NB4 (cell line): Measurements from ENCODE around the gene TCF4.

Experiments
- DNase-seq: peaks from one replicate; pipeline ENCODE4 v3.0.0; 2010; ENCODE audit warnings: low read depth
- H3K4me3 ChIP-seq: one replicate; pipeline ENCODE4 v1.5.1; 2011; ENCODE audit warnings: mild to moderate bottlenecking, low read depth, low read length, moderate library complexity
- MYC ChIP-seq: IDR thresholded peaks from 2 replicates; pipeline ENCODE4 v1.6.1; 2011; ENCODE audit warnings: low read depth, low read length
- POLR2A ChIP-seq: IDR thresholded peaks from 2 replicates; pipeline ENCODE4 v1.6.1; 2011; ENCODE audit warnings: mild to moderate bottlenecking; ENCODE audit not compliant: insufficient read length; ENCODE audit errors: extremely low read depth
- TF ChIP-seq, protein P1 (sequence below): IDR thresholded peaks from one replicate; pipeline ENCODE4 v1.5.1; 2012; ENCODE audit warnings: low read depth, low read length
- TF ChIP-seq, protein P2 (sequence below): IDR thresholded peaks from 2 replicates; pipeline ENCODE4 v1.6.1; 2011; ENCODE audit warnings: low read depth, low read length

TCF4 gene

DNA sequence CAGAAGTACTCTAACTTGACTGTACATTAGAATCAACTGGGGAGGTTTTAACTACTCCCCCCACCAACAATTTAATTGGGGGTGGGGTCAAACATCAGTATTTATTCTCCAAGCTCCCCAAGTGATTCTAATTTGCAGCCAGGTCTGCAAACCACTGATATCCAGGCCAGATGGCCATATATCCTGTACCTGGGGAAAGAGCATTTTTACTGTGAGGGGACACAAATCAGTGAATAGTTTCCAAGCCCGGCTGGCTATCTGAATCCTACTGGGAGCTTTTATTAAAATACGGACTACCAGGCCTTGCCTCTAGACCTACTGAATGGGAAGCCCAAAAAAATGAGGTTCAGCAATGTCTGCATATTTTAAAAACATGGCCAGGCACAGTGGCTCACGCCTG, 88.5 kb downstream of the TCF4 start:
- H3K4me3 ChIP-seq = no peak overlapping the region
- no peak for DNase-seq
- TF ChIP-seq POLR2A (no peak), MYC (no peak)
- TF ChIP-seq, protein P1, sequence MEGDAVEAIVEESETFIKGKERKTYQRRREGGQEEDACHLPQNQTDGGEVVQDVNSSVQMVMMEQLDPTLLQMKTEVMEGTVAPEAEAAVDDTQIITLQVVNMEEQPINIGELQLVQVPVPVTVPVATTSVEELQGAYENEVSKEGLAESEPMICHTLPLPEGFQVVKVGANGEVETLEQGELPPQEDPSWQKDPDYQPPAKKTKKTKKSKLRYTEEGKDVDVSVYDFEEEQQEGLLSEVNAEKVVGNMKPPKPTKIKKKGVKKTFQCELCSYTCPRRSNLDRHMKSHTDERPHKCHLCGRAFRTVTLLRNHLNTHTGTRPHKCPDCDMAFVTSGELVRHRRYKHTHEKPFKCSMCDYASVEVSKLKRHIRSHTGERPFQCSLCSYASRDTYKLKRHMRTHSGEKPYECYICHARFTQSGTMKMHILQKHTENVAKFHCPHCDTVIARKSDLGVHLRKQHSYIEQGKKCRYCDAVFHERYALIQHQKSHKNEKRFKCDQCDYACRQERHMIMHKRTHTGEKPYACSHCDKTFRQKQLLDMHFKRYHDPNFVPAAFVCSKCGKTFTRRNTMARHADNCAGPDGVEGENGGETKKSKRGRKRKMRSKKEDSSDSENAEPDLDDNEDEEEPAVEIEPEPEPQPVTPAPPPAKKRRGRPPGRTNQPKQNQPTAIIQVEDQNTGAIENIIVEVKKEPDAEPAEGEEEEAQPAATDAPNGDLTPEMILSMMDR = no peak
- TF ChIP-seq, protein P2, sequence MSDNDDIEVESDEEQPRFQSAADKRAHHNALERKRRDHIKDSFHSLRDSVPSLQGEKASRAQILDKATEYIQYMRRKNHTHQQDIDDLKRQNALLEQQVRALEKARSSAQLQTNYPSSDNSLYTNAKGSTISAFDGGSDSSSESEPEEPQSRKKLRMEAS = no peak

DNA sequence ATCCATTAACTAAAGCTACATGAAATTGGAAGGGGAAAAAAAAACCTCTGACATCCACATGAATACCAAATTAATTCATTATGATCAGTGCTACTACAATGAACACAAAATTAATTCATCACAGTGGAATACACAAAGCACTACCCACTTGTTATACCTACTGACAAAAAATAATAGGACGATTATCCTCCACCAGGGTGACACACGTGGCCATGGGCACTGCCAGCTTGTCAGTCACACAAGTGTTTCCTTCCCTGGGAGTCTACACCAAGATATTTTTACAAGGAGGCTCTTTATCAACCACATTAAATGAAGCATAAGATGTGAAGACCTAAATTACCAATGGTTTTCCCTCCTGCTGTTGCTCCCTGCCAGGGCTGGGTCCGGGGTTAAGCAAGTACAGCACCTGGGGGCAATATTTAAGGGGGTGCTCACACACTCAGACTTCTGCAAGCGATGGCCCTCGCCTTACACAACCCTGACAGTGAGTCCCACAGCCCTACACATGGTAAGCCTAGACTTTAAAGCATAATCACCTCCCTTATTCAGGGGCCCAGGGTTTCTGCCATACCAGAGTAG, 90.1 kb downstream of the TCF4 start:
- TF ChIP-seq POLR2A (no peak), MYC (no peak)
- TF ChIP-seq, protein P2 = no peak
- TF ChIP-seq, protein P1 = no peak
- no peak for DNase-seq
- no peak overlapping the region for H3K4me3 ChIP-seq

DNA sequence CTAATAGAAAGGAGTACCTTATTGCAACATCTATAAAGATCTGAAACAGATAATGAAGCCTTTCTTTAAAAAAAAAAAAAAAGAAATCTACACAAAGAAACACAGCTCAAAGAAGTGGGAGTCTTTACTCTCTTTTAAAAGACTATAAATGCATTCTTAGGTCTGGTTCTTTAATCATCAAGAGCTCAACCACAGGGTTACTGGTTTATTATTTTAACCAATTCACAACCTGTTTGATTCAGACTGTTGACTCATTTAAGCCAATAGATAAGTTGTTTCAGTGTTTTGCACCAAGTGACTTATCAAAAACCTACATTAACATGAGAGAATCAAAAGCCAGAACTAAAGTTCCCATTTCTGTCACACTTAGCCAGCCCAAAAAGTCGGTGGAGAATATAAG, 93.1 kb downstream of the TCF4 start:
- H3K4me3 ChIP-seq = no peak overlapping the region
- TF ChIP-seq POLR2A (no peak), MYC (no peak)
- TF ChIP-seq, protein P2 = no peak
- TF ChIP-seq, protein P1 = no peak
- no peak for DNase-seq

DNA sequence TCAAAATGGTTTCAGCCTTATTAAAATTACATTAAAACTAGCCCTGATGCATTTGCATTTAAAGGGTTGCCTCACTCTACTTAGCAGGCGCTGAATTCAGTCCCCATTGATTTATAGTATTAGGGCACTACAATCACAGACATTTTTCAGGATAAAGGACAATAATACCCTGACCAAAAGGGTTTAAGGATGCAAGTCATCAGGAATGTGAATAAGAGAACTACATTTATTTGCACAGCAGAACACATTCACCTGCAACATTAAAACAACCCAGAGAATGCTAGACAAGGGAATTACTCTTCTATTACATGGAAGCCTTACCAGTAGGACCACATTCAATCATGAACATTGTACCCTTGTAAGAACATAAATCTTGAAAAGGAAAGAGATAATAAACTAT, 93.6 kb downstream of the TCF4 start:
- no peak for DNase-seq
- TF ChIP-seq, protein P1 = no peak
- TF ChIP-seq, protein P2 = no peak
- no peak for TF ChIP-seq POLR2A
- TF ChIP-seq MYC = no peak
- H3K4me3 ChIP-seq = no peak overlapping the region

DNA sequence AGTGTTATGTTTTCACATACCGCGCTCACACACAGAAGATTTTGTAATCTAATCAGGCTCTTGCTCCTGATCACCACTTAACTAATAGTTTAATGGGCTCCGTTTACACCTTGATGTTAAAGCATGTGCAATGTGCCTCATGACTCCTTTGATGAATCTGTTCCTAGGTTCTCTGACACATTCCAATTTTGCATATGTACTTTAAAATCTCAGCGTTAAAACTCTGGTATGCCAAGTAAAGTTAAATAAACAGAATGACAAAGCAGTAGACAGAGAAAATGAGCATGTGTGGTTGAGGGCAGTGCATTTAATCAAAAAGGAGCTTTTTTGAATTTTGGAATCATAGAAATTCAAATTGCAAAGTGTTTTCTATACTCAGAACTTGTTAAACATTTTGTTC, 96.4 kb downstream of the TCF4 start:
- TF ChIP-seq MYC = no peak
- TF ChIP-seq, protein P2 = no peak
- no peak for TF ChIP-seq POLR2A
- TF ChIP-seq, protein P1 = no peak
- no peak for DNase-seq
- H3K4me3 ChIP-seq = no peak overlapping the region
